GM21526 (cell line): Measurements from ENCODE around the gene SNX10.

Experiments
- ATAC-seq: cut with Tn5 transposase; IDR thresholded peaks from one replicate; pipeline ENCODE4 v1.9.1; 2021; ENCODE audit warnings: moderate library complexity; ENCODE audit not compliant: unreplicated experiment, low FRiP score

The SNX10 gene

DNA sequence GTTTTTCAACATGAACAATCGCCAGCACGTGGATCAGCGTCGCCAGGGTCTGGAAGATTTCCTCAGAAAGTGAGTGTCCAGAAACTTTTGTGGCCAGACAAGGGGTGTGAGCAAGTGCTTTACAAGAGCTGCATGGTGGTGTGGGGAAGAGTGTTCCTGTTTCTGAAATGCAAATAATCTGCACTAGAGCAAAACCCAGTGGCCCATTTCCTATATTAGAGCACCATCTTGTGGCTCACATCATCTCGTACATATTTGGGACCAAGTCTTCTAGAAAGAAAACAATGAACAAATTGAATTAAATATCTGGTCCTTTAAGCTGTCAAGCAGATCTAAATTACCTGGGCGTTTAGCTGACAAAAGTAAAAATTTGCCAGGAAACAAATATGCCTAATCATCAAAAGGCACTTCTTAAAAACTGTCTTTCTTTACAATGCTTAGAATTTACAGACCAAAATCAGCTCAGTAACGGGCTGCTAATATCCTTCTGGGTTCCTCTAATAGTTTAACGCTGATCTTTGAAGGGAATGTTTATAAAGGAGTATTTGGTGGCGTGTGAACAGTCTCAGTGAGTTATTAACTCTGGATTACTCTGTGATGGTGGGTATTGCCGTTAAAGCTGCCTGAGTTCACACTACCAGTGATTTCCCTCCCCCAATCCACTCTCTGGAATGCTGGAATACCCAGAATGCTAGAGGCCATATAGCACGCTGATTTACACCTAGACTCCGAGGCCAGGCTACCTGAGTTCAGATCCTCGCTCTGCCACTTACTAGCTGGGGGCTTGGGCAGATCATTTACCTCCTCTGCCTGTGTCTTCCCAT is 73.6 kb downstream of the SNX10 start:
- peak; percentile 78 for ATAC-seq

- ATAC-seq, result no peak
Observed at GRCh38 chr7:26365901-26366275, 74.2 kb downstream of the SNX10 start.

- no peak for ATAC-seq
Observed at GRCh38 chr7:26367219-26367711, 75.6 kb downstream of the SNX10 start.

DNA sequence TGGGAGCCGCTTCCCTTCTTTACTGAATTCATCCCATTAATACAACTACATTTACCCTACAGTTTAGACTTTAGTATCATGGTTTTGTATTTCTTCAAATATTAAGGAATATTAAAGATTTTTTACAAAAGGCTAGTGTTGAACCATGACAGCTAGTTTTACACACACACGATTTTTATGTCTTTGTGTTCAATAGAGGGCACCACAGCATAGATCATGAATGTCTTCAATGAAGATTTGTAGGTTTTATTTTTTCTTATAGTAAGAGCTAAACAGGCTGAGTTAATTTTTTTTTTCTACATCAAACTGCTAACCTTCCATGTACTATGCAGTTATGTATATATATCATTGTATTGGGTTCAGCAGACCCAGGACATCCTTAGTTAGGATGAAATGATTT is 76.9 kb downstream of the SNX10 start:
- ATAC-seq, result no peak

DNA sequence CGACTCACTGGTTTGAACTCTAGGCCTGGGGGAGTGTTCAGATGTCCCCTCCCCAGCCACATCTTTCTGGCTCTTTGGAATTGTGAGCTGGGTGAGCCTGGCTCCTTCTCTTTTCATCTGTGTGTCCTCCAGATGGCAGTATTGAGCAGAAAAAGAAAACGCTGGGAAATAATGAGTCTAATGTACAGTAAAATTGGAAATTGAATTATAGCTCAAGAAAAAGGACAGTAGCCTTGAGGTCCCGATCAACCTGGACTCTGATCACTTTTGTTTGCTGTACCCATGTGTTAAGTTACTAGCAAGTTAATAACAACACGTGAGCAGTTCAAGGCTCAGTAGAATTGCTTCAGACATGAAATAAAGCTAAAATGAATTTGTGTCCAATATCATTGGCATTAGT is 77.9 kb downstream of the SNX10 start:
- no peak for ATAC-seq

DNA sequence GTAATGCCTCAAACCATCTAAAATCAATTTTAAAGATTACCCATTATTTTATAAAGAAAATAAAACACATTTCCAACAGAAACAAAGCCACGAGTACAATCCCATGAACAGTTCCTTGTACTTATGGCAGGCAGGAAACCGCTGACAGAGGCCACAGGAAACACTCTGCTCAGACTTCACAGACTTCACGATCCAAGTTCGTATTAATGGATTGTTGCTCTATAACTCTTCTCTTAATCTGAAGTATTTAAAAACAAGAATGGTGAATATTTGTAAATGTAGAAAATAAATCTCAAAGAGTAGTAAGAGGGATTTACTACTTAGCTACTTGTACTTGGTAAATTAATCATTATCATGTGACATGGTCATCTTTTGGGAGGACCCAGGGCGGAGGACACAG is 78.3 kb downstream of the SNX10 start:
- ATAC-seq, result no peak

- ATAC-seq, result no peak
Observed at GRCh38 chr7:26372249-26372648, 80.6 kb downstream of the SNX10 start.

GRCh38 chr7:26372704-26373103 is 81.0 kb downstream of the SNX10 start:
- ATAC-seq, result no peak

GRCh38 chr7:26374647-26375373 is 83.1 kb downstream of the SNX10 start:
- no peak for ATAC-seq

GRCh38 chr7:26375726-26376174 is 84.1 kb downstream of the SNX10 start:
- ATAC-seq, result no peak

- peak; percentile 36 for ATAC-seq
Observed at GRCh38 chr7:26376175-26376917, 84.7 kb downstream of the SNX10 start.

GRCh38 chr7:26378016-26378415 is 86.4 kb downstream of the SNX10 start:
- ATAC-seq, result no peak

- ATAC-seq, result no peak
Observed at GRCh38 chr7:26379711-26380110, 88.0 kb downstream of the SNX10 start.

- ATAC-seq, result no peak
Observed at GRCh38 chr7:26381476-26382353, 90.1 kb downstream of the SNX10 start.

DNA sequence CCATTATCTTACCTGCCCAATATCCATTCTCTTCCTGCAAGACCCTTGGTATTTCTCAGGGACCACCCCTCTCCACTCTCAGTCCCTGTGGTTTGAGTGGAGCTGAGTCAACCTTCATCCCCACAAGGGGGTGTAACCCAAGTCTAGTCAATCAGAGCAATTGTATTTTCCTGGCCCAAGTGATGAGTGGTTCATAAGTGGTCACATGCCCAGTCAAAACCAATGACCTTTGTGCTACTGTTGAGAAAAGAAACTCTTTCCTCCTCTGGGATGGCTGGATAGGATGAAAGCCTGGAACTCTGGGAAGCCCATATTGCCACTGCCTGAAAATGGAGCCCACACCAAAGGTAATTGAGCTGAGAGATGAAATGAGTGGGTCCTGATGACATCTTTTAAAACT is 93.6 kb downstream of the SNX10 start:
- ATAC-seq, result no peak

GRCh38 chr7:26387731-26388130 is 96.1 kb downstream of the SNX10 start:
- no peak for ATAC-seq

DNA sequence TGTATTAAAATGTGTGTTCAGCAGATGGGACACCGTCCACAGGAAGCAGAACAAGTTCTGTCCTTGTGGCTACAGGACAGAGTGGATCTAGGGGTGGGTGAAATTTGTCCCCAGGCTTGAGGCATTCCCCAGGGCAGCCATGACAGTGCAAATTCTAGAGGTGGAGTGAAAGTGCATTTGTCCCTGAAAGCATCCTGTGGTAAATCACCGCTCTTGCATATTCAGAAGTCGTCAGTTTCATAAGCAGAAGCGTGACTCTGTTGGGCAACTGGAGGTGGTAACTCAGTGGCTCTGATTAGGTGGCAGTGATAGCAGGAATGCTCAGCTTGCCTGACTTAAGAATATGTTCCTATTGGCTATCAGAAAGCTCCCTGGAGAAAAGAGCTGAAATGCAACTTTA is 96.6 kb downstream of the SNX10 start:
- ATAC-seq, result no peak

DNA sequence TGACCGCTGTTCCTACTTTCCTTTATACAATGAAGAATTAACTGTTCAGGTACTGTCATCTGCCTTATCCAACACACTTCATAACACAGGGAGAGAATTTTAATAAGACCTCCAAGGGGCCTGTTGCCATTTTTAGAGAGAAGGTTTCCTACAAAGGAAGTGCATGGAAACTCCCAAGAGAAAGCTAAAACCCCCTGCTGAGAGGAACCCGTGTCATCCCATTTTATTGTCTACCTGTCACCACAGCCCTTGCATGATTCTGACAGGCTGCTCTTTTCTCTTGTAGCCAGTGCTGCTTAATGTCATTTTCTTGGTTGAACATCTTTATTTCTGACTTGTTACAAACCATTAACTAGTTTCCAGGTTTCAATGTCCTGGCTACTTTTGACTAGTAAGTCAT is 98.4 kb downstream of the SNX10 start:
- ATAC-seq, result no peak

DNA sequence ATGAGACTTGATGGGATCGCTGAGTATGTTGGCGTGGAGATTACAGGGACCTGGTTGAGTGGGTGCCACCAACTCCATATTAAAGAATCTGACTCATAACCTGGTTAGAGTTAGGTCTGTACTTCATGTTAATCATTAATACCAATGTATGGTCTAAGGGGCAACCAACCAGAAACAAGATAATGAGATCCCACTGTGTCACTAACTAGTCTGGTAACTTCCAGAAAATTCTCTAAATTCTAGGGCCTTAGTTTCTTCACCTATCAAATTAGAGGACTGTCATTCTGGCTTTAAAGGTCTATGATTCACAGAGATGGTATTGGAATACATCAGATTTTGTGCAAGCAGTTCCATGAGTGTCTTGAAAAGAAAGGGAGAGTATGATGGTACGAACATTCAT is 102.2 kb downstream of the SNX10 start:
- no peak for ATAC-seq

- ATAC-seq, result no peak
Observed at GRCh38 chr7:26397332-26397731, 105.7 kb downstream of the SNX10 start.
